Measurements from ENCODE around the gene IMMP2L.

DNA sequence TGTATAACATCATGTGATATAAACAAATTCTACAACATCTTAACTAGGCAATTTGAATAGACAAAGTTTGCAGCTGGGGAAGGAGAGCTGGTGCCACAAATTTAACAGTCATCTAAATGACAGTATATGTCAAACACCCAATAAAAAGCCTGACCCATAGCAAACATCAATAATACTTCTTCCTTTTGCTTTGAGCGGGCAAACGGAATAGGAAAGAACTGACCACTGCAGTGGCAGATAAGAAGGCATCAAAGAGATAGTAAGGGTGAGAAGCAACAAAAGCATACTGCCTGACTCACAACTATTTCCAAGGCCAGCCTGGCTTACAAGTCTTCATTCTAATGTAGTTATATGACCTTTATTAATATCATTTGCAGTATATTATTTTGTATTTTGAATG is 371.5 kb downstream of the IMMP2L start:
- no peak for TF ChIP-seq EP300 (IDR thresholded peaks at IDR 0.05)
- TF ChIP-seq, protein P1, sequence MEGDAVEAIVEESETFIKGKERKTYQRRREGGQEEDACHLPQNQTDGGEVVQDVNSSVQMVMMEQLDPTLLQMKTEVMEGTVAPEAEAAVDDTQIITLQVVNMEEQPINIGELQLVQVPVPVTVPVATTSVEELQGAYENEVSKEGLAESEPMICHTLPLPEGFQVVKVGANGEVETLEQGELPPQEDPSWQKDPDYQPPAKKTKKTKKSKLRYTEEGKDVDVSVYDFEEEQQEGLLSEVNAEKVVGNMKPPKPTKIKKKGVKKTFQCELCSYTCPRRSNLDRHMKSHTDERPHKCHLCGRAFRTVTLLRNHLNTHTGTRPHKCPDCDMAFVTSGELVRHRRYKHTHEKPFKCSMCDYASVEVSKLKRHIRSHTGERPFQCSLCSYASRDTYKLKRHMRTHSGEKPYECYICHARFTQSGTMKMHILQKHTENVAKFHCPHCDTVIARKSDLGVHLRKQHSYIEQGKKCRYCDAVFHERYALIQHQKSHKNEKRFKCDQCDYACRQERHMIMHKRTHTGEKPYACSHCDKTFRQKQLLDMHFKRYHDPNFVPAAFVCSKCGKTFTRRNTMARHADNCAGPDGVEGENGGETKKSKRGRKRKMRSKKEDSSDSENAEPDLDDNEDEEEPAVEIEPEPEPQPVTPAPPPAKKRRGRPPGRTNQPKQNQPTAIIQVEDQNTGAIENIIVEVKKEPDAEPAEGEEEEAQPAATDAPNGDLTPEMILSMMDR (IDR thresholded peaks at IDR 0.05): no peak
